ENCODE data around the gene KANK2. TPM values are rescaled to one million over a fixed set of nuclear protein-coding genes. Genes with fewer than 3 reads are reported as not detected.

KANK2 gene
- total and polyA plus RNA-seq, 2 of the 13 experiments (the other 11 are each of a cell fraction or from before 2014, with no cell fraction given): 5.7 to 12.9 TPM

- TF ChIP-seq ZNF318 (CRISPR knock-in tag; IDR thresholded peaks at IDR 0.05): no peak
- TF ChIP-seq ZFY (CRISPR knock-in tag; IDR thresholded peaks at IDR 0.05): no peak
- TF ChIP-seq ZBTB49 (CRISPR knock-in tag; IDR thresholded peaks at IDR 0.05; ENCODE audit: borderline replicate concordance): no peak
- TF ChIP-seq RBM39 (IDR thresholded peaks at IDR 0.05; ENCODE audit: low read depth, low read length, poor library complexity, severe bottlenecking): no peak
- no peak for TF ChIP-seq ZNF724P (CRISPR knock-in tag; IDR thresholded peaks at IDR 0.05; ENCODE audit: borderline replicate concordance)
- no peak; the same call in 1 of the 2 replicates for TF ChIP-seq ZXDC (CRISPR knock-in tag; IDR thresholded peaks at IDR 0.05)
- no peak for TF ChIP-seq SNAI1 (CRISPR knock-in tag; IDR thresholded peaks at IDR 0.05; ENCODE audit: borderline replicate concordance)
- no peak for TF ChIP-seq TSC22D2 (CRISPR knock-in tag; IDR thresholded peaks at IDR 0.05; ENCODE audit: borderline replicate concordance)
- no peak for TF ChIP-seq MBD4 (IDR thresholded peaks at IDR 0.05; ENCODE audit: borderline replicate concordance, low read length)
- no peak for TF ChIP-seq ZSCAN12 (CRISPR knock-in tag; IDR thresholded peaks at IDR 0.05)
- no peak; the same call in 1 of the 2 replicates for TF ChIP-seq ZNF710 (CRISPR knock-in tag; IDR thresholded peaks at IDR 0.05; ENCODE audit: borderline replicate concordance)
- no peak for TF ChIP-seq BCL6 (CRISPR knock-in tag; IDR thresholded peaks at IDR 0.05)
These were observed 59.6 kb downstream of the KANK2 start (continued) for GRCh38 chr19:11137542-11138384.

Data from HepG2 (cell line).